Stomach (tissue), 9 donors: Measurements from ENCODE around the gene CYP27C1. TPM values are rescaled to one million over a fixed set of nuclear protein-coding genes. Genes with fewer than 3 reads are reported as not detected.

Experiments used
- DNase-seq, 2 donors: peaks; one replicate each; pipeline versions ENCODE4 v3.0.0 to v3.0.0-alpha.2; 2013 to 2019
- H3K27ac ChIP-seq, 5 donors: fragments of 200-600 bp in 4 of 5; sonication (generic) in 4 of 5; one replicate each; pipeline ENCODE4 v1.5.1; 2013 to 2019; ENCODE audit warnings: mild to moderate bottlenecking in 1 of 5, moderate library complexity in 1 of 5
- H3K27me3 ChIP-seq, 3 donors: fragments of 200-600 bp; sonication (generic); one replicate each; pipeline ENCODE4 v1.5.1; 2017 to 2019; ENCODE audit warnings: mixed run types in 1 of 3
- H3K36me3 ChIP-seq, 4 donors: fragments of 200-600 bp; sonication (generic); 1 replicate in 3 of 4; 2 replicates in 1 of 4; pipeline ENCODE4 v1.5.1; 2016 to 2019
- H3K4me1 ChIP-seq, 4 donors: fragments of 200-600 bp; sonication (generic); one replicate each; pipeline ENCODE4 v1.5.1; 2016 to 2019
- H3K4me3 ChIP-seq, 4 donors: fragments of 200-600 bp; sonication (generic) in 3 of 4; one replicate each; pipeline ENCODE4 v1.5.1; 2016 to 2019; ENCODE audit warnings: mild to moderate bottlenecking in 1 of 4
- H3K9me3 ChIP-seq, 4 donors: fragments of 200-600 bp; sonication (generic); one replicate each; pipeline ENCODE4 v1.5.1; 2016 to 2019
- CTCF ChIP-seq, 7 experiments: fragments of 450-650 bp in 4 of 7; fragments of 200-600 bp in 3 of 7; sonication (generic) in 3 of 7; IDR thresholded peaks; one replicate each; pipeline ENCODE4 v1.5.1; 2016 to 2019; ENCODE audit warnings: antibody characterized with exemption in 7 of 7, control low read depth in 2 of 7, mild to moderate bottlenecking in 1 of 7
- EP300 ChIP-seq: sonication (generic); formaldehyde crosslinking; IDR thresholded peaks from one replicate; pipeline ENCODE4 v1.6.1; 2017; ENCODE audit warnings: antibody characterized with exemption
- POLR2A ChIP-seq, 4 donors: fragments of 450-650 bp; IDR thresholded peaks; one replicate each; pipeline ENCODE4 v1.6.1; 2016; ENCODE audit warnings: antibody characterized with exemption in 4 of 4, control low read depth in 2 of 4, mild to moderate bottlenecking in 1 of 4, moderate library complexity in 1 of 4
- POLR2AphosphoS5 ChIP-seq, 3 donors: sonication (generic); formaldehyde crosslinking; IDR thresholded peaks; one replicate each; pipeline ENCODE4 v1.6.1; 2016; ENCODE audit warnings: antibody characterized with exemption in 3 of 3
- WGBS, 5 donors: extraction: QIAGEN DNeasy Blood & Tissue Kit in 3 of 5; methylation state at CpG; one replicate each; pipeline versions ENCODE4 v1.1.5 to v1.1.7; 2013 to 2018; 5-methylcytosine and 5-hydroxymethylcytosine counted together
- intact Hi-C: fragments of 100-400 bp; cut with DNase I; formaldehyde crosslinking; loops from one replicate; pipeline ENCODE4 v1.15.1; 2023; ENCODE audit warnings: low total_unique reads
- polyA plus RNA-seq, 3 donors: library from polyadenylated mRNA; stranded (reverse); fragments of 200-250 nt; gene quantifications; one replicate each; pipeline ENCODE4 v1.2.3, GENCODE V29; 2013
- total RNA-seq, 5 donors: library from RNA; depleted of rRNA; stranded (reverse); fragments of >200 nt; gene quantifications; one replicate each; pipeline versions ENCODE4 v1.1.0 to v1.2.3, GENCODE V29; 2014 to 2016
- donor health status: healthy with polysubstance abuse.
- donor health status: Bipolar disorder and iron deficiency.
- donor health status: healthy.

CYP27C1 gene
- total and polyA plus RNA-seq, 8 donors: 0.25 to 3.5 (median 0.40) TPM; not detected in 4

DNA sequence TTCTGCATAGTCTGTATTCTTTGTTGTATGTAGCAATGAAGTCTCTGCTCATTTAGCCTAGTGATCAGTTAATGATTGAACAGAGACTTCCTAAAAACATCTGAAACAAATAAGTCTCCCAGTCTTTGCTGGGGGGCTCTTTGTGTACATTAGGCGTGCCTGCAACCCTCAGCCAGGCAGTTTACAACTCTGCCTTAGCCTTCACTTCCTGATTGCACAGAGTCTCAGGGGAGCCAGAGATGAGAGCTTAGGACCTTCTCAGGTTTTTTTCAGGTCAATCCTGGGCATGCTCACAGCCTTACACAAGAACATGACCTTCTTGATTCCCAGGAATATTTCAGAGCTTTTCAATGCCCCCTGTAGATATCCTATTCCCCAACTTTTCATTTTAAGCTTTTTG, 69.1 kb downstream of the CYP27C1 start:
- WGBS, 5 donors: 82 to 100% (median 93%) methylated on average over 1 of the region's 1 CpG
- no peak overlapping the region for H3K4me3 ChIP-seq
- H3K4me1 ChIP-seq: peaks cover 0 to 13% (median 6%) of the 10 kb centered on the region in 4 donors
- no peaks in the 10 kb centered on the region for H3K27me3 ChIP-seq
- TF ChIP-seq EP300 (no peak), POLR2A (IDR thresholded peaks at IDR 0.05) (no peak), CTCF (IDR thresholded peaks at IDR 0.05) (no peak), POLR2AphosphoS5 (IDR thresholded peaks at IDR 0.05) (no peak)
- no peak for DNase-seq
- intact Hi-C loops: no loop called here
- H3K9me3 ChIP-seq: peaks cover 0 to 5% (median 0%) of the 10 kb centered on the region in 4 donors
- H3K36me3 ChIP-seq: no peaks in the 10 kb centered on the region
- H3K27ac ChIP-seq: no peak overlapping the region

DNA sequence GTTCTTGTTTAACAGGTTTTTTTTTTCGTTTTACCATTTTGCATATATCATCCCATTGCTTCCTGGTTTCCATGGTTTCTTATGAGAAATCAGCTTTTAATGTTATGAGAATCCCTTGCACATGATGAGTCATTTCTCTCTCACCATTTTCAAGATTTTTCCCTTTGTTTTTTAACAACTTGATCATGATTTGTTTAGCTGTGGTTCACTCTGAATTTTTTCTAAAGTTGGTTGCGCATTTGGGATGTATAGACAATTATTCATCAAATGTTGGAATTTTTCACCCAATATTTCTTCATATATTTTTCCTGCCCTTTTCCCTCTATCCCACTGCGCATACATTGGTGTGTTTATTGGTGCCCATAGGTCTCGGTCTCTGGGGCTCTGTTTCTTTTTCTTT, 70.7 kb downstream of the CYP27C1 start:
- H3K27me3 ChIP-seq: no peaks in the 10 kb centered on the region
- DNase-seq: no peak
- peaks cover 0 to 5% (median 0%) of the 10 kb centered on the region in 4 donors for H3K9me3 ChIP-seq
- intact Hi-C loops: no loop called here
- WGBS, 5 donors: 82 to 94% (median 89%) methylated on average over 4 of the region's 4 CpGs
- peaks cover 0 to 27% (median 7%) of the 10 kb centered on the region in 4 donors for H3K4me1 ChIP-seq
- TF ChIP-seq EP300: no peak
- TF ChIP-seq CTCF (IDR thresholded peaks at IDR 0.05): no peak
- no peak for TF ChIP-seq POLR2AphosphoS5 (IDR thresholded peaks at IDR 0.05)
- TF ChIP-seq POLR2A (IDR thresholded peaks at IDR 0.05): no peak
- no peak overlapping the region for H3K27ac ChIP-seq
- H3K4me3 ChIP-seq: no peak overlapping the region
- no peaks in the 10 kb centered on the region for H3K36me3 ChIP-seq

- Histone ChIP-seq H3K27ac (no peak overlapping the region), H3K27me3 (no peaks in the 10 kb centered on the region), H3K9me3 (peaks cover 0 to 5% (median 0%) of the 10 kb centered on the region in 4 donors), H3K36me3 (no peaks in the 10 kb centered on the region), H3K4me3 (no peak overlapping the region), H3K4me1 (peaks cover 0 to 26% (median 11%) of the 10 kb centered on the region in 4 donors)
- no peak for DNase-seq
- 81 to 89% (median 84%) methylated on average over 9 to 10 of the region's 10 CpGs for WGBS, 5 donors
- no peak for TF ChIP-seq EP300
- no peak for TF ChIP-seq CTCF (IDR thresholded peaks at IDR 0.05)
- TF ChIP-seq POLR2AphosphoS5 (IDR thresholded peaks at IDR 0.05): no peak
- no peak for TF ChIP-seq POLR2A (IDR thresholded peaks at IDR 0.05)
- intact Hi-C loops: no loop called here
These were observed 73.1 kb downstream of the CYP27C1 start for GRCh38 chr2:127146820-127147502.

GRCh38 chr2:127146071-127146725, 73.9 kb downstream of the CYP27C1 start:
- DNase-seq: no peak
- no peak for TF ChIP-seq EP300
- no peak for TF ChIP-seq POLR2AphosphoS5 (IDR thresholded peaks at IDR 0.05)
- TF ChIP-seq CTCF (IDR thresholded peaks at IDR 0.05): no peak
- no peak for TF ChIP-seq POLR2A (IDR thresholded peaks at IDR 0.05)
- no peaks in the 10 kb centered on the region for H3K36me3 ChIP-seq
- H3K27ac ChIP-seq: peak overlapping the region in 1 of 5 donors; percentile 26
- intact Hi-C loops: no loop called here
- peaks cover 0 to 3% (median 0%) of the 10 kb centered on the region in 4 donors for H3K9me3 ChIP-seq
- no peak overlapping the region for H3K4me3 ChIP-seq
- WGBS, 5 donors: 88 to 94% (median 94%) methylated on average over 14 to 18 of the region's 18 CpGs
- H3K4me1 ChIP-seq: peaks cover 0 to 26% (median 11%) of the 10 kb centered on the region in 4 donors
- no peaks in the 10 kb centered on the region for H3K27me3 ChIP-seq
